Measurements from ENCODE around the gene PDE10A.
"Not testable (repeated sequence)": the region's sequence is repeated elsewhere in the genome, so short reads cannot be mapped to it uniquely, and the experiment has no call there.

Gene PDE10A

GRCh38 chr6:165630544-165630953 is 32.5 kb downstream of the PDE10A start:
- TF ChIP-seq CTCF (conservative IDR thresholded peaks at IDR 0.05; ENCODE audit: low read length) = no peak
- no peak for DNase-seq (ENCODE audit: low read depth)
- H3K4me3 ChIP-seq (ENCODE audit: low read length) = no peak overlapping the region

GRCh38 chr6:165628955-165629354 is 34.1 kb downstream of the PDE10A start:
- DNase-seq (ENCODE audit: low read depth) = no peak
- no peak overlapping the region for H3K4me3 ChIP-seq (ENCODE audit: low read length)
- no peak for TF ChIP-seq CTCF (conservative IDR thresholded peaks at IDR 0.05; ENCODE audit: low read length)

GRCh38 chr6:165627366-165627765 is 35.7 kb downstream of the PDE10A start:
- no peak overlapping the region for H3K4me3 ChIP-seq (ENCODE audit: low read length)
- DNase-seq (ENCODE audit: low read depth) = no peak
- TF ChIP-seq CTCF (conservative IDR thresholded peaks at IDR 0.05; ENCODE audit: low read length) = no peak

- no peak for TF ChIP-seq CTCF (conservative IDR thresholded peaks at IDR 0.05; ENCODE audit: low read length)
- no peak for DNase-seq (ENCODE audit: low read depth)
- no peak overlapping the region for H3K4me3 ChIP-seq (ENCODE audit: low read length)
Observed at GRCh38 chr6:165626711-165627110, 36.3 kb downstream of the PDE10A start.

- H3K4me3 ChIP-seq (ENCODE audit: low read length) = no peak overlapping the region
- no peak for TF ChIP-seq CTCF (conservative IDR thresholded peaks at IDR 0.05; ENCODE audit: low read length)
- no peak for DNase-seq (ENCODE audit: low read depth)
Observed at GRCh38 chr6:165624871-165625639, 38.0 kb downstream of the PDE10A start.

GRCh38 chr6:165621940-165622339 is 41.1 kb downstream of the PDE10A start:
- DNase-seq (ENCODE audit: low read depth) = no peak
- no peak for TF ChIP-seq CTCF (conservative IDR thresholded peaks at IDR 0.05; ENCODE audit: low read length)
- no peak overlapping the region for H3K4me3 ChIP-seq (ENCODE audit: low read length)

- H3K4me3 ChIP-seq (ENCODE audit: low read length); DNase-seq (ENCODE audit: low read depth): not testable (repeated sequence)
Observed at GRCh38 chr6:165618891-165619290, 44.1 kb downstream of the PDE10A start.
